Myometrial cell (primary cell): ENCODE data around the gene PSMA7. TPM values are rescaled to one million over a fixed set of nuclear protein-coding genes. Genes with fewer than 3 reads are reported as not detected.

Experiments
- total RNA-seq: library from RNA; depleted of rRNA; stranded (reverse); fragments of >200 nt; gene quantifications from 2 replicates; pipeline ENCODE4 v1.2.3, GENCODE V29; 2015

Gene PSMA7
- 520 and 556 TPM in 2 replicates for total RNA-seq

GRCh38 chr20:62143081-62143956, at the start of gene PSMA7, which contains the start of gene SS18L1:
Gene PSMA7, minus strand, starts transcription at chr20:62143394. Its CDS starts 91 bp downstream, at chr20:62143303.
Gene SS18L1, plus strand, starts transcription at chr20:62143769. Its CDS starts 52 bp downstream, at chr20:62143821.

DNA sequence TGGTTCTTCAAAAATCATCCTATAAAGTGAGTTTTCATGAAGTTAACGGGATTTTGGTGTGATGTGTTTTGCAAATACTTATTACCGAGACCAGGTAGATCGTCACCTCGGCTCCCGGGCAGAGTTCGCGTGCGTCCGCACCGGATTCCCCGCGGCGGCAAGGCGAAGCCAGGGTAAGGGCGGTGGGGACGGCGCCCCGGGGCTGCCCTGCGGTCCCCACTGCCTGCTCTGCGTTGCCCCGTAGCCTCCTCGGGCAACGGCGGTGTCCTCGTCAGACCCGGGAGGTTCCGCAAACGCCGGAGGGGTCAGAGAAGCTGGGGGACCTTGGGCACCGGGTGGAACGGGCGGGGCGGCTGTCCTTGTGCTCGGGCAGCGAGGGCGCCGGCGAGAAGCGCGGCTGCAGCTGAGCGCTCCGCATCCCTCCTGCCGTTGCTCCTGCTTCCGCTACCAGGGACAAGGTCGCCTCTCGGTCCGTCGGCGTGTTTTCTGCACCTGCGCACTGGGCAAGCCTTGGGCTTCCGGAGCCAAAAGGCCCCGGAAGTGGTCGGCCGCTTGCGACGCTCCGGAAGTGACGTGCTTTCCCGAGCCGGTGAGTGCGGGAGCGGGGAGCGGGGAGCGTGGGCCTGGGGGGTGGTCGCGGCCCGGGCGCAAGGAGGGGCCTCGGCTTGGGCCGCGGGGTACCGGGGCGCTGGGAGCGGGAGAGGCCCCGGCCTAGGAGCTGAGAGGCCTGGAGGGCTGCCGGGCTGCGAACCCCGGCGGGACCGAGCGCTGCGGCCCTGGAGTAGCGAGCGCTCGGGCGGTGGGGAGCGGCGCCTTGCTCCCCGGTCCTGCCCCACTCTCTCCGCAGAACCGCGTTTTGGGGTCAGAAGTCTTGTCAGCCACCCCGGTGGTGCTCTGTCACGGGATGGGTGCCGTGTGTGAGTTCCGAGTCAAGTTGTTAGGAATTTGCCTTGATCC, 39.6 kb upstream of the PSMA7 start, which contains the start of gene MTG2:
Gene MTG2 (plus strand): TSS at position 560 of the 957 bp plus-strand sequence. CDS start 10,393 bp downstream, outside the sequence.

GRCh38 chr20:62121776-62122653, 21.2 kb downstream of the PSMA7 start, which contains the start of gene LSM14B:
Gene LSM14B, plus strand, starts transcription at chr20:62122475. Its CDS starts 192 bp downstream, at chr20:62122667.

Other genes starting within 250 kb of the PSMA7 start
- 2.1 and 5.5 TPM in 2 replicates for gene TAF4, start 77.5 kb downstream of the PSMA7 start, total RNA-seq
- gene LSM14B, start 20.9 kb downstream of the PSMA7 start, total RNA-seq = 17.9 and 20.0 TPM in 2 replicates
- 4.3 and 6.9 TPM in 2 replicates for gene SS18L1, start 375 bp upstream of the PSMA7 start, total RNA-seq
- 10.6 and 18.2 TPM in 2 replicates for gene MTG2, start 39.6 kb upstream of the PSMA7 start, total RNA-seq
- gene HRH3, start 76.9 kb upstream of the PSMA7 start, total RNA-seq = not detected in 2 replicates
- 13.3 and 24.5 TPM in 2 replicates for gene OSBPL2, start 95.1 kb upstream of the PSMA7 start, total RNA-seq
- 186 and 199 TPM in 2 replicates for gene ADRM1, start 159.6 kb upstream of the PSMA7 start, total RNA-seq
- gene LAMA5, start 223.9 kb upstream of the PSMA7 start, total RNA-seq = 16.3 and 20.8 TPM in 2 replicates
- gene RPS21, start 243.7 kb upstream of the PSMA7 start, total RNA-seq = 3,372 and 3,765 TPM in 2 replicates